HCT116 (cell line): ENCODE measurements around the gene MRPS34. TPM values are rescaled to one million over a fixed set of nuclear protein-coding genes. Genes with fewer than 3 reads are reported as not detected.

ENCODE experiments used
- ATAC-seq: fragments of 200-7000 bp; cut with Tn5 transposase; 2 replicates; pipeline ENCODE4 v1.9.1; 2020; ENCODE audit warnings: mild to moderate bottlenecking, moderate library complexity
- BruUV-seq: library from RNA; stranded (reverse); fragments of 400-500 nt; replicated peaks from 2 replicates; lab custom pipeline; 2021; lab: Mats Ljungman, UMichigan
- CTCF ChIA-PET: fragments of 300-600 bp; sonication (Branson Sonifier 250); formaldehyde crosslinking; loops from one replicate; lab custom pipeline; 2021; ENCODE audit warnings: antibody characterized with exemption; lab: Charles Lee
- POLR2A ChIA-PET: fragments of 300-600, 350-600 bp; sonication (Branson Sonifier 250); formaldehyde crosslinking; loops from one replicate; lab custom pipeline; 2021; ENCODE audit warnings: antibody characterized with exemption; lab: Charles Lee
- RAD21 ChIA-PET, 2 experiments: fragments of 300-600 bp; sonication (Branson Sonifier 250); formaldehyde crosslinking; loops; one replicate each; lab custom pipeline; 2023; ENCODE audit warnings: low total read pairs in 2 of 2; ENCODE audit not compliant: uncharacterized antibody in 2 of 2, unreplicated experiment in 2 of 2, low non-redundant PET in 1 of 2; lab: Charles Lee
- DNase-seq: peaks from one replicate; pipeline ENCODE4 v3.0.0-alpha.2; 2010; ENCODE audit warnings: low read depth, low spot score
- H2AFZ ChIP-seq: fragments of 200-600 bp; shearing (Covaris generic), sonication (generic); 2 replicates; pipeline ENCODE4 v1.6.1; 2017; ENCODE audit warnings: low read depth, mixed run types, mixed read lengths, antibody characterized with exemption, low read length; ENCODE audit not compliant: poor library complexity, severe bottlenecking
- H3K27ac ChIP-seq: 2 replicates; pipeline ENCODE4 v1.5.1; 2012; ENCODE audit warnings: low read depth, low read length
- H3K27me3 ChIP-seq: fragments of 200-600 bp; sonication (generic); 2 replicates; pipeline ENCODE4 v1.6.1; 2016; ENCODE audit warnings: mixed run types, low read length, mixed read lengths; ENCODE audit not compliant: insufficient read depth
- H3K36me3 ChIP-seq, 2 experiments: fragments of 200-500 bp in 1 of 2; fragments of 200-600 bp in 1 of 2; sonication (Bioruptor generic) in 1 of 2; sonication (generic) in 1 of 2; 2 replicates each; pipeline versions ENCODE4 v1.5.1 to v1.6.1; 2014 to 2016; ENCODE audit warnings: low read length in 2 of 2, inconsistent platforms in 1 of 2, mixed read lengths in 1 of 2, mixed run types in 1 of 2; ENCODE audit not compliant: insufficient read depth in 2 of 2, control insufficient read depth in 1 of 2
- H3K4me1 ChIP-seq, 2 experiments: fragments of 200-600 bp in 1 of 2; sonication (generic) in 1 of 2; 2 replicates each; pipeline versions ENCODE4 v1.5.1 to v1.6.1; 2012 to 2017; ENCODE audit warnings: low read length in 2 of 2, inconsistent platforms in 1 of 2, mild to moderate bottlenecking in 1 of 2, mixed read lengths in 1 of 2, mixed run types in 1 of 2, moderate library complexity in 1 of 2; ENCODE audit not compliant: insufficient read depth in 2 of 2, control insufficient read depth in 1 of 2
- H3K4me2 ChIP-seq: fragments of 200-600 bp; sonication (generic); 2 replicates; pipeline ENCODE4 v1.6.1; 2017; ENCODE audit warnings: mixed run types, low read length, mixed read lengths
- H3K4me3 ChIP-seq, 2 experiments: fragments of 200-600 bp in 1 of 2; sonication (generic) in 1 of 2; replicated peaks in 1 of 2; 2 replicates each; pipeline ENCODE4 v1.5.1; 2011 to 2016; ENCODE audit warnings: low read length in 2 of 2, control low read depth in 1 of 2, low read depth in 1 of 2, mild to moderate bottlenecking in 1 of 2, mixed read lengths in 1 of 2, mixed run types in 1 of 2
- H3K79me2 ChIP-seq: fragments of 200-600 bp; sonication (generic); 2 replicates; pipeline ENCODE4 v1.6.1; 2017; ENCODE audit warnings: mild to moderate bottlenecking, mixed run types, low read length, moderate library complexity, mixed read lengths; ENCODE audit not compliant: insufficient read depth
- H3K9ac ChIP-seq: fragments of 200-600 bp; sonication (generic); 2 replicates; pipeline ENCODE4 v1.6.1; 2016; ENCODE audit warnings: low read length, mixed read lengths
- H3K9me2 ChIP-seq: fragments of 200-600 bp; sonication (generic), shearing (Covaris generic); 2 replicates; pipeline ENCODE4 v1.6.1; 2017; ENCODE audit warnings: mixed run types, mild to moderate bottlenecking, moderate library complexity; ENCODE audit not compliant: insufficient read depth
- H3K9me3 ChIP-seq, 2 experiments: fragments of 200-500 bp in 1 of 2; fragments of 200-600 bp in 1 of 2; sonication (Bioruptor generic) in 1 of 2; sonication (generic) in 1 of 2; 2 replicates each; pipeline ENCODE4 v1.6.1; 2014 to 2017; ENCODE audit warnings: low read length in 2 of 2, mixed read lengths in 2 of 2, inconsistent platforms in 1 of 2, low read depth in 1 of 2, mild to moderate bottlenecking in 1 of 2, mixed run types in 1 of 2, moderate library complexity in 1 of 2; ENCODE audit not compliant: control insufficient read depth in 1 of 2, insufficient read depth in 1 of 2
- H4K20me1 ChIP-seq: fragments of 200-600 bp; sonication (generic), shearing (Covaris generic); 2 replicates; pipeline ENCODE4 v1.6.1; 2017; ENCODE audit warnings: mixed run types, mild to moderate bottlenecking, moderate library complexity; ENCODE audit not compliant: insufficient read depth
- CEBPB ChIP-seq: IDR thresholded peaks from 2 replicates; pipeline ENCODE4 v1.6.1; 2012; ENCODE audit warnings: low read depth
- ELF1 ChIP-seq: IDR thresholded peaks from 2 replicates; pipeline ENCODE4 v1.6.1; 2012; ENCODE audit warnings: low read depth, borderline replicate concordance
- POLR2A ChIP-seq: IDR thresholded peaks from 2 replicates; pipeline ENCODE4 v1.7.0; 2011; ENCODE audit warnings: borderline replicate concordance; ENCODE audit not compliant: insufficient read depth, insufficient read length; ENCODE audit errors: extremely low read depth
- POLR2AphosphoS5 ChIP-seq: IDR thresholded peaks from 2 replicates; pipeline ENCODE4 v1.6.1; 2011; ENCODE audit warnings: mild to moderate bottlenecking, low read depth, low read length, moderate library complexity
- REST ChIP-seq: IDR thresholded peaks from 2 replicates; pipeline ENCODE4 v1.6.1; 2012; ENCODE audit warnings: low read depth
- SP1 ChIP-seq: IDR thresholded peaks from 2 replicates; pipeline ENCODE4 v1.6.1; 2012; ENCODE audit warnings: low read depth
- SRF ChIP-seq: IDR thresholded peaks from 2 replicates; pipeline ENCODE4 v1.6.1; 2012; ENCODE audit warnings: low read depth
- TCF7L2 ChIP-seq: IDR thresholded peaks from 2 replicates; pipeline ENCODE4 v1.7.0; 2011; ENCODE audit warnings: borderline replicate concordance, inconsistent platforms; ENCODE audit not compliant: insufficient read depth, insufficient read length; ENCODE audit errors: extremely low read depth
- YY1 ChIP-seq: IDR thresholded peaks from 2 replicates; pipeline ENCODE4 v1.6.1; 2011; ENCODE audit warnings: low read length, low read depth, moderate library complexity, mild to moderate bottlenecking; ENCODE audit not compliant: insufficient replicate concordance; ENCODE audit errors: extremely low read depth
- intact Hi-C: fragments of 100-400 bp; cut with micrococcal nuclease; formaldehyde crosslinking; loops from 2 replicates; pipeline ENCODE4 v1.10.0; 2022
- total RNA-seq: library from RNA; stranded (reverse); gene quantifications from one replicate; pipeline ENCODE4 v1.2.1, GENCODE V29; 2021; ENCODE audit not compliant: unreplicated experiment

Gene MRPS34
- total RNA-seq, 1 experiment from 2014 or later, result 200 TPM

GRCh38 chr16:1749152-1750117 lies 23.5 kb downstream of the MRPS34 start:
- Histone ChIP-seq H3K4me2 (no peak overlapping the region), H2AFZ (no peak overlapping the region), H3K79me2 (no peaks in the 10 kb centered on the region), H3K27ac (no peak overlapping the region), H3K27me3 (no peaks in the 10 kb centered on the region), H3K4me3 (no peak overlapping the region), H3K9me3 (no peaks in the 10 kb centered on the region), H3K9me2 (no peaks in the 10 kb centered on the region), H3K9ac (no peak overlapping the region), H4K20me1 (no peaks in the 10 kb centered on the region), H3K4me1 (no peaks in the 10 kb centered on the region), H3K36me3 (peaks cover 10 to 20% of the 10 kb centered on the region in 2 experiments; a peak in 3 of 4 replicates)
- CTCF ChIA-PET, result no interaction called here
- ATAC-seq, result no peak
- RAD21 ChIA-PET, result no interaction called here
- TF ChIP-seq SRF (no peak), YY1 (no peak), TCF7L2 (no peak), ELF1 (no peak), SP1 (no peak), CEBPB (no peak), POLR2AphosphoS5 (no peak), POLR2A (no peak), REST (no peak)
- DNase-seq, result no peak
- intact Hi-C loops, result no loop called here
- no TSS peak for BruUV-seq
- POLR2A ChIA-PET, result no interaction called here
